ENCODE data around the gene GRID1. TPM values are rescaled to one million over a fixed set of nuclear protein-coding genes. Genes with fewer than 3 reads are reported as not detected.

Gene GRID1
- total and polyA plus RNA-seq, 9 of the 15 experiments (the other 6 are each of a cell fraction or from before 2014, with no cell fraction given) = 0.01 to 7.2 (median 1.2) TPM

GRCh38 chr10:86072413-86072812 is 294.2 kb downstream of the GRID1 start:
- Histone ChIP-seq H3K4me3 (no peak overlapping the region), H3K9me1 (ENCODE audit: control insufficient read depth, insufficient read depth, low read length) (no peaks in the 10 kb centered on the region), H3K79me2 (ENCODE audit: control insufficient read depth, insufficient read depth, low read length) (no peaks in the 10 kb centered on the region), H3K27me3 (ENCODE audit: control insufficient read depth in 2 of 2, insufficient read depth in 2 of 2, low read length in 2 of 2) (peaks cover 3 to 37% of the 10 kb centered on the region in 2 experiments), H3K36me3 (ENCODE audit: control insufficient read depth, insufficient read depth, low read length) (no peaks in the 10 kb centered on the region), H3K4me1 (replicated peaks in 1 of 2; ENCODE audit: control insufficient read depth in 2 of 2, insufficient read depth in 2 of 2, low read length in 2 of 2) (no peaks in the 10 kb centered on the region; a peak in 1 of 5 replicates), H3K9me3 (replicated peaks; ENCODE audit: control insufficient read depth, insufficient read depth, low read depth, low read length) (no peaks in the 10 kb centered on the region), H3K9ac (ENCODE audit: insufficient read depth in 1 of 2, low read depth in 2 of 2, low read length in 2 of 2) (no peak overlapping the region), H4K20me1 (replicated peaks; ENCODE audit: control insufficient read depth, insufficient read depth, low read length) (0 out of 2 replicates have a peak, but pooled peaks cover 2% of the 10 kb centered on the region), H2AFZ (ENCODE audit: low read depth, low read length) (no peak overlapping the region), H3K27ac (ENCODE audit: extremely low read depth, low read depth, low read length) (no peak overlapping the region), H3K4me2 (ENCODE audit: insufficient read depth, low read length) (no peak overlapping the region)
- FAIRE-seq (no peak), ATAC-seq (no peak), DNase-seq (ENCODE audit: extremely low read depth in 1 of 4, low spot score in 3 of 4) (no peak)
- ChIA-PET CTCF (ENCODE audit: low intra/inter-chr PET ratio) (no interaction called here), POLR2A (interaction anchor here (0.6 to 1.0 kb wide), 3 partner anchors 13 to 160 kb away, joined by 3 read pairs; no protein-coding TSS in a partner anchor)
- WGBS (ENCODE audit: insufficient coverage, low coverage, missing lambda C conversion rate) = 2% methylated on average over 5 of the region's 5 CpGs
- intact Hi-C loops (cut with micrococcal nuclease) = no loop called here
- in situ Hi-C loops (cut with MboI) = no loop called here
- TF ChIP-seq TFE3 (CRISPR knock-in tag; IDR thresholded peaks at IDR 0.05) (no peak), TBL1XR1 (IDR thresholded peaks at IDR 0.05; ENCODE audit: low read length in 2 of 2) (no peak), PPARD (CRISPR knock-in tag; IDR thresholded peaks at IDR 0.05) (no peak), CBX8 (IDR thresholded peaks at IDR 0.05; ENCODE audit: borderline replicate concordance, extremely low read depth, low read depth, low read length, poor library complexity, severe bottlenecking) (no peak), NCOA6 (IDR thresholded peaks at IDR 0.05) (no peak), CREM (IDR thresholded peaks at IDR 0.05; ENCODE audit: low read depth) (no peak), SREBF2 (CRISPR knock-in tag; IDR thresholded peaks at IDR 0.05) (no peak), ZNF184 (CRISPR knock-in tag; IDR thresholded peaks at IDR 0.05) (no peak), ID3 (CRISPR knock-in tag; IDR thresholded peaks at IDR 0.05) (no peak), ID3 (tag; IDR thresholded peaks at IDR 0.05) (no peak), ZNF354B (CRISPR knock-in tag; IDR thresholded peaks at IDR 0.05) (no peak), DIDO1 (tag; IDR thresholded peaks at IDR 0.05; ENCODE audit: low read depth) (no peak), L3MBTL2 (IDR thresholded peaks at IDR 0.05) (no peak), TRIM28 (IDR thresholded peaks at IDR 0.05) (no peak), EZH2 (IDR thresholded peaks at IDR 0.05; ENCODE audit: borderline replicate concordance, low read depth, low read length) (no peak), MNT (conservative IDR thresholded peaks at IDR 0.05) (no peak), CHD4 (IDR thresholded peaks at IDR 0.05; ENCODE audit: insufficient read depth, insufficient replicate concordance, low read depth, low read length, poor library complexity, severe bottlenecking) (no peak), ELF4 (CRISPR knock-in tag; IDR thresholded peaks at IDR 0.05) (no peak)
- BruUV-seq (replicated peaks) = no TSS peak
